ENCODE results near the gene UBTD1.

DNA sequence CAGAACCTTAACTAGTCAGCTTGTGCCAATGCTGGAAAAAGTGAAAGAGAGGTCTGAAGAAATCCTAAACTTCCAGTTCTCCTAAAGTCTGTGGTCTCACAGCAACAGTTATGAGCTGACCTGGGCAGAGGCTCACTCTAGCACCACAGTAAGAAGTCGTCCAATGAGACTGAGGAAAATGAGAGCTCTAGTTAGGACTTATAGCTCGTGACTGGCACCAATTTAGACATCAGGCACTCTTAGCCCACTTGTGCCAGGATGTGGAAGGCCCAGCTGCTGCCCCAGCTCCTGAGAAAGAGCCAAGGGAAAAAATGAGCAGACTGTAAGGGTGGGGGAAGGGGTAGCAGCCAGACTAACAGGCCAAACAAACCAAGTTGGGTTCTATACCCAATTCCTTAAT, 8.1 kb upstream of the UBTD1 start:
- TF ChIP-seq POLR2A (IDR thresholded peaks at IDR 0.05) (no peak), CTCF (IDR thresholded peaks at IDR 0.05) (no peak), EP300 (IDR thresholded peaks at IDR 0.05; ENCODE audit: low read depth) (no peak), POLR2AphosphoS5 (IDR thresholded peaks at IDR 0.05) (no peak)

Data from transverse colon (tissue), 4 donors.